ENCODE results near the gene TBXAS1.
A peak's percentile ranks its signal among the peaks of the same experiment; 100 is the strongest.
"Not testable (repeated sequence)": the region's sequence is repeated elsewhere in the genome, so short reads cannot be mapped to it uniquely, and the experiment has no call there.

Gene TBXAS1

GRCh38 chr7:139895141-139895829, 66.2 kb downstream of the TBXAS1 start:
- DNase-seq = no peak

GRCh38 chr7:139896288-139896687, 67.2 kb downstream of the TBXAS1 start:
- no peak for DNase-seq

- no peak for DNase-seq
These were observed 67.8 kb downstream of the TBXAS1 start for GRCh38 chr7:139896831-139897230.

- DNase-seq = no peak
These were observed 68.5 kb downstream of the TBXAS1 start for GRCh38 chr7:139897422-139898090.

- DNase-seq = no peak
These were observed 69.4 kb downstream of the TBXAS1 start for GRCh38 chr7:139898483-139898882.

GRCh38 chr7:139899328-139899955, 70.4 kb downstream of the TBXAS1 start:
- no peak for DNase-seq

GRCh38 chr7:139900326-139900725, 71.3 kb downstream of the TBXAS1 start:
- DNase-seq = no peak

GRCh38 chr7:139901056-139901795, 72.2 kb downstream of the TBXAS1 start:
- no peak for DNase-seq

- DNase-seq = no peak
These were observed 72.8 kb downstream of the TBXAS1 start for GRCh38 chr7:139901901-139902300.

- DNase-seq = no peak
These were observed 73.5 kb downstream of the TBXAS1 start for GRCh38 chr7:139902436-139903102.

GRCh38 chr7:139903103-139903477, 74.0 kb downstream of the TBXAS1 start:
- not testable (repeated sequence) for DNase-seq

GRCh38 chr7:139906879-139907278, 77.8 kb downstream of the TBXAS1 start:
- DNase-seq = no peak

- no peak for DNase-seq
These were observed 79.7 kb downstream of the TBXAS1 start for GRCh38 chr7:139908792-139909191.

- DNase-seq = no peak
These were observed 80.5 kb downstream of the TBXAS1 start for GRCh38 chr7:139909379-139910050.

GRCh38 chr7:139913021-139913844, 84.2 kb downstream of the TBXAS1 start:
- no peak for DNase-seq

GRCh38 chr7:139913845-139914135, 84.7 kb downstream of the TBXAS1 start:
- DNase-seq = no peak

GRCh38 chr7:139914306-139915267, 85.5 kb downstream of the TBXAS1 start:
- no peak for DNase-seq

- DNase-seq = no peak
These were observed 86.3 kb downstream of the TBXAS1 start for GRCh38 chr7:139915268-139915863.

GRCh38 chr7:139915864-139916716, 87.0 kb downstream of the TBXAS1 start:
- peak; percentile 43 for DNase-seq

All from stimulated activated CD4-positive, alpha-beta T cell treated with anti-CD3 and anti-CD28 coated beads, Interleukin-12 subunit alpha, Interleukin-12 subunit beta, amount 100 ng/mL, for 4 hours (primary cell).